ENCODE results near the gene GALNT2.

DNA sequence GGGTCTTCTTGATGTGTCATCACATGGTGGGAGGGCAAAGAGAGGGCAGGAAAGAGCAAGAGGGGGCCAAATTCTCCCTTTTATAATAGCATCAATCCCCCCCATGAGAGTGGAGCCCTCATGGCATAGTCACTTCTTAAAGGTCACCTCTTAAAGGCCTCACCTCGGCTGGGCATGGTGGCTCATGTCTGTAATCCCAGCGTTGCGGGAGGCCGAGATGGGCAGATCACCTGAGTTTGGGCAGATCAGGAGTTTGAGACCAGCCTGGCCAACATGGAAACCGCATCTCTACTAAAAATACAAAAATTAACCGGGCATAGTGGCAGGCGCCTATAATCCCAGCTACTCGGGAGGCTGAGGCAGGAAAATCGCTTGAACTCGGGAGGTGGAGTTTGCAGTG, 189.0 kb downstream of the GALNT2 start:
- TF ChIP-seq, protein P1, sequence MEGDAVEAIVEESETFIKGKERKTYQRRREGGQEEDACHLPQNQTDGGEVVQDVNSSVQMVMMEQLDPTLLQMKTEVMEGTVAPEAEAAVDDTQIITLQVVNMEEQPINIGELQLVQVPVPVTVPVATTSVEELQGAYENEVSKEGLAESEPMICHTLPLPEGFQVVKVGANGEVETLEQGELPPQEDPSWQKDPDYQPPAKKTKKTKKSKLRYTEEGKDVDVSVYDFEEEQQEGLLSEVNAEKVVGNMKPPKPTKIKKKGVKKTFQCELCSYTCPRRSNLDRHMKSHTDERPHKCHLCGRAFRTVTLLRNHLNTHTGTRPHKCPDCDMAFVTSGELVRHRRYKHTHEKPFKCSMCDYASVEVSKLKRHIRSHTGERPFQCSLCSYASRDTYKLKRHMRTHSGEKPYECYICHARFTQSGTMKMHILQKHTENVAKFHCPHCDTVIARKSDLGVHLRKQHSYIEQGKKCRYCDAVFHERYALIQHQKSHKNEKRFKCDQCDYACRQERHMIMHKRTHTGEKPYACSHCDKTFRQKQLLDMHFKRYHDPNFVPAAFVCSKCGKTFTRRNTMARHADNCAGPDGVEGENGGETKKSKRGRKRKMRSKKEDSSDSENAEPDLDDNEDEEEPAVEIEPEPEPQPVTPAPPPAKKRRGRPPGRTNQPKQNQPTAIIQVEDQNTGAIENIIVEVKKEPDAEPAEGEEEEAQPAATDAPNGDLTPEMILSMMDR (IDR thresholded peaks at IDR 0.05) = no peak
- no peak for TF ChIP-seq POLR2AphosphoS5 (IDR thresholded peaks at IDR 0.05)
